ENCODE measurements around the gene NLRP5. TPM values are rescaled to one million over a fixed set of nuclear protein-coding genes. Genes with fewer than 3 reads are reported as not detected.
A peak's percentile ranks its signal among the peaks of the same experiment; 100 is the strongest.

Gene NLRP5
- total and polyA plus RNA-seq, 2 donors from 2014 or later, result not detected

GRCh38 chr19:56110515-56111448, 124.2 kb downstream of the NLRP5 start:
- Histone ChIP-seq H3K9me3 (ENCODE audit: control insufficient read depth in 2 of 3, insufficient read depth in 1 of 3, low read length in 3 of 3) (no peaks in the 10 kb centered on the region), H3K4me1 (ENCODE audit: control insufficient read depth in 2 of 3, insufficient read depth in 2 of 3, low read depth in 1 of 3, low read length in 3 of 3) (peaks cover 0 to 55% (median 30%) of the 10 kb centered on the region in 3 donors), H3K4me3 (ENCODE audit: low read length in 3 of 3) (no peak overlapping the region), H3K9ac (ENCODE audit: low read length in 3 of 3) (no peak overlapping the region), H3K36me3 (ENCODE audit: control insufficient read depth in 2 of 3, insufficient read depth in 3 of 3, low read length in 3 of 3) (peaks cover 0 to 2% (median 0%) of the 10 kb centered on the region in 3 donors), H3K27me3 (ENCODE audit: control insufficient read depth, insufficient read depth, low read length) (no peaks in the 10 kb centered on the region), H3K27ac (ENCODE audit: low read depth in 2 of 2, low read length in 2 of 2) (peak overlapping the region; percentile 53 to 60)
- intact Hi-C loops (cut with DNase I), result no loop called here
- DNase-seq (peak in 4 of 5 donors; percentile 58 to 88 (median 68)), FAIRE-seq (no peak)
- TF ChIP-seq CTCF (IDR thresholded peaks at IDR 0.05; ENCODE audit: borderline replicate concordance, extremely low read depth, insufficient read depth), result no peak

Other genes with a start within 250 kb of the NLRP5 start
- gene NLRP9, start 248.4 kb upstream of the NLRP5 start, total RNA-seq, result 0.09 TPM
- not detected for gene NLRP9, start 248.4 kb upstream of the NLRP5 start, polyA plus RNA-seq (ENCODE audit: insufficient read depth, low read depth, low replicate concordance)
- gene RFPL4A, start 227.7 kb upstream of the NLRP5 start, total RNA-seq, result 0.41 TPM
- gene RFPL4A, start 227.7 kb upstream of the NLRP5 start, polyA plus RNA-seq (ENCODE audit: insufficient read depth, low read depth, low replicate concordance), result not detected
- gene RFPL4AL1, start 217.7 kb upstream of the NLRP5 start, total RNA-seq, result not detected
- gene RFPL4AL1, start 217.7 kb upstream of the NLRP5 start, polyA plus RNA-seq (ENCODE audit: insufficient read depth, low read depth, low replicate concordance), result not detected
- 0.35 TPM for gene NLRP11, start 154.8 kb upstream of the NLRP5 start, total RNA-seq
- not detected for gene NLRP11, start 154.8 kb upstream of the NLRP5 start, polyA plus RNA-seq (ENCODE audit: insufficient read depth, low read depth, low replicate concordance)
- gene NLRP4, start 150.2 kb upstream of the NLRP5 start, total RNA-seq, result 0.06 TPM
- not detected for gene NLRP4, start 150.2 kb upstream of the NLRP5 start, polyA plus RNA-seq (ENCODE audit: insufficient read depth, low read depth, low replicate concordance)
- not detected for gene NLRP13, start 54.4 kb upstream of the NLRP5 start, total RNA-seq
- not detected for gene NLRP13, start 54.4 kb upstream of the NLRP5 start, polyA plus RNA-seq (ENCODE audit: insufficient read depth, low read depth, low replicate concordance)
- not detected for gene NLRP8, start 38.9 kb upstream of the NLRP5 start, total RNA-seq
- gene NLRP8, start 38.9 kb upstream of the NLRP5 start, polyA plus RNA-seq (ENCODE audit: insufficient read depth, low read depth, low replicate concordance), result not detected
- gene ZNF787, start 134.5 kb downstream of the NLRP5 start, total RNA-seq, result 31.9 TPM
- gene ZNF787, start 134.5 kb downstream of the NLRP5 start, polyA plus RNA-seq (ENCODE audit: insufficient read depth, low read depth, low replicate concordance), result 23.0 TPM
- gene ZNF444, start 154.5 kb downstream of the NLRP5 start, total RNA-seq, result 28.4 TPM
- gene ZNF444, start 154.5 kb downstream of the NLRP5 start, polyA plus RNA-seq (ENCODE audit: insufficient read depth, low read depth, low replicate concordance), result 39.6 TPM
- not detected for gene GALP, start 189.2 kb downstream of the NLRP5 start, total RNA-seq
- not detected for gene GALP, start 189.2 kb downstream of the NLRP5 start, polyA plus RNA-seq (ENCODE audit: insufficient read depth, low read depth, low replicate concordance)
- not detected for gene ZSCAN5B, start 211.0 kb downstream of the NLRP5 start, total RNA-seq
- not detected for gene ZSCAN5B, start 211.0 kb downstream of the NLRP5 start, polyA plus RNA-seq (ENCODE audit: insufficient read depth, low read depth, low replicate concordance)
- not detected for gene ZSCAN5C, start 215.5 kb downstream of the NLRP5 start, total RNA-seq
- not detected for gene ZSCAN5C, start 215.5 kb downstream of the NLRP5 start, polyA plus RNA-seq (ENCODE audit: insufficient read depth, low read depth, low replicate concordance)

Data from kidney (tissue), 14 donors.